NCI-H1694 treated with DMSO at 0.1 percent for 48 hours (cell line): ENCODE data around the gene GARIN5A.
A peak's percentile ranks its signal among the peaks of the same experiment; 100 is the strongest.
"Not testable (repeated sequence)": the region's sequence is repeated elsewhere in the genome, so short reads cannot be mapped to it uniquely, and the experiment has no call there.

Experiments
- DNase-seq: peaks from one replicate; lab custom pipeline; 2025; lab: John Stamatoyannopoulos, UW

The GARIN5A gene

DNA sequence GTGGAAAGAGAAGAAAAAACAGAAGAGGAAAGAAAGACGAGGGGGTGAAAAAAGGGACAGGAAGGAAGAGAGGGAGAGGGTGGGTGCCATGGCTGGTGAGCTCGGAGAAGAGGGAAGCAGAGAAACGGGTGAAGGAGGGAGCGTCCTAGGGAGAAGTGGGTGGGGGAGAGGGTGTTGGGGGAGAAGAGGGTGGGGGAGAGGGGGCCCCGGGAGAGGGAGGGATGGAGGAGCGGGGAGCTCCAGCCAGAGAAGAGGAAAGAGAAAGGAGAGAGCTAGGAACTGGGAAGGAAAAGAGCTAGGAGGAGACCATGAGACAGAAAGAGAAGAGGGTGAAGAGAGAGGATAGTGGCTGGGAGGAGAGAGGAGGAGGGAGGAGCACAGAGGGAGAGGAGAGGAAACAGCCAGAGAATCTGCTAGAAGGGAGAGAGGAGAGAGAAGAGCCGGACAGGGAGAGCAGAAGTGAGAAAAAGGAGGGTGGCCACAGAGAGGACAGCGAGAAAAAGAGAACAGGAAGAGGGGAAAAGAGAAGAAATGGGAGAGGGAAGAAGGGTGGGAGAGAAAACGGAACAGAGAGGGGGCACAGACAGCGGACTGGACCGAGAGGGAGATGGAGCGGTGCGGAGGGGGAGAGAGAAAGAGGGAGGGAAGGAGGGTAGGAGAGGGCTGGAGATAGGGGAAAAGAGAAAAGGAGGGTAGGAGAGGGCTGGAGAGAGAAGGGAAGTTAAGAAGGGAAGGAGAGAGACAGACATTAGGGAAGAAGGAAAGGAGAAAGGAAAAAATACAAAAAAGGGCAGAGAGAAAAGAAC lies 11.9 kb upstream of the GARIN5A start:
- DNase-seq = no peak

DNA sequence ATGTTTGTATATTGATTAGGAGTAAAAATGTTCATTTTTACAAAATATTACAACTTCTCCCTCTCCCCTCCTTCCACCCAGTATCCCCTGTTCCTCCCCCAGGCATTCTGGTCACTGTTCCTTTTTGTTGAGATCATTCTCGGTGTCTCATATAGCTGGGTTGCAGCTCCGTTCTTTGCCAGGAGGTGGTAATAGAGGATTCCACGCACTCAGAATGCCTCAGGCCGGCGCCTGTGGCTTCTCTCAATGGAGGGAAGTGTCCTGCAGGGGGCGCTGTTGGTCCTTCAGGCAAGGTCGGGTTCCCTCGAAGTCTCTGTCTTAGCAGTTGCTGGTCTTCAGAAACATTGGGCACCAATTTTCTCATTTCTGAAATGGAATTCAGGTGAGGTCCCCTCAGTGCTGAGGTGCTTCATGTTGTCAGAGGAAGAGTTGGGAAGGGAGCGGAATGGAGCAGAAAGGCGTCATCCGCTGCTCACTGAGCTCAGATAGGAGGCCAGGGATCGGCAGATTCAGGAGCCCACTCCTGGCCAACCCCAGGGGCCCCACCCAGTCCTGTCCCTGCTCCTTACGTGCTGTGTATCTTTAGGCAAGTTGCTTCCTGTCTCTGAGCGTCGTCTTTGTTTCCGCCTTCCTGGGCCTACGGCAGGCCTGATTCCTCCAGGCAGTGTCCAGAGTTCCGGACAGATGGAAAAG lies 10.3 kb upstream of the GARIN5A start:
- peak; percentile 6 for DNase-seq

DNA sequence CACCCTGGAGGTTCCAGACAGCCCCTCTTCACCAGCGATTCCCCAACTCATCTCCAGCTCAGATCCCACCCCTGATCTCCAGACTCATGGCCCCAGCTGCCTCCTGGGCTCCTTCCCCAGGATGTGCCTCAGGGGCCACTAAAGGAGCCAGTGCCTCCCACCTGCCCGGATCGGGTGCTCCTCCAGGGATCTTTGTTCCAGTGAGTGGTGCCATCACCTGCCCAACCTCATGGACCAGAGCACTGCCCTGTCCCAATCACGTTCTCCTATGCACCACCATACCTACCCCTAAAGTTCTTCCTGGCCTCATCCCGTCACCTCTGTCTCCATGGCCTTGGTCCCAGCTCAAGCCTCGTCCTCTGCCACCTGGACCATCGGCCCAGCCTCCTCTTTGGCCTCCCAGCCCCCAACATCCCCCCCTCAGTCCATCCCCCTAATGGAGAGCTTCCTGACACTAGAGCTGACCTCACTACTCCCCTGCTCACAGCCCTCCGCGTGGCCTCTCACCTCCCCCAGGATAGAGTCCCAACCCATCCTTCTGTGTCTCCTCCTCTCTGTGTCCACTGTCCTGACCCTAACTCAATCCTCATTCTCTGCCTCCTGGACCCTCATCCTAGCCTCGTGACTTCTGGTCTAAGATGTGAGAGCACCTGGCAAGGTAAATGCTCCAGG lies 8.8 kb upstream of the GARIN5A start:
- no peak for DNase-seq

DNA sequence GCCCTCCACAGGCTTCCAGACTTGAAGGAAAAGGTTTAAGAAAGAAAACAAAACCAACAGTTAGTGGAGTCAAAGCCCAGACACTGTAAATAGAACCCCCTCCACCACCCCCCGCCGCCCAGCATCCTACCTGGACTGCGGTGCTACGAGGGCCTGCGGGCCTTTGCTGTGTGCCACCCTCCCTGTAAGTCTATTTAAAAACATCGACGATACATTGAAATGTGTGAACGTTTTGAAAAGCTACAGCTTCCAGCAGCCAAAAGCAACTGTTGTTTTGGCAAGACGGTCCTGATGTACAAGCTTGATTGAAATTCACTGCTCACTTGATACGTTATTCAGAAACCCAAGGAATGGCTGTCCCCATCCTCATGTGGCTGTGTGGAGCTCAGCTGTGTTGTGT lies 6.3 kb upstream of the GARIN5A start:
- no peak for DNase-seq

DNA sequence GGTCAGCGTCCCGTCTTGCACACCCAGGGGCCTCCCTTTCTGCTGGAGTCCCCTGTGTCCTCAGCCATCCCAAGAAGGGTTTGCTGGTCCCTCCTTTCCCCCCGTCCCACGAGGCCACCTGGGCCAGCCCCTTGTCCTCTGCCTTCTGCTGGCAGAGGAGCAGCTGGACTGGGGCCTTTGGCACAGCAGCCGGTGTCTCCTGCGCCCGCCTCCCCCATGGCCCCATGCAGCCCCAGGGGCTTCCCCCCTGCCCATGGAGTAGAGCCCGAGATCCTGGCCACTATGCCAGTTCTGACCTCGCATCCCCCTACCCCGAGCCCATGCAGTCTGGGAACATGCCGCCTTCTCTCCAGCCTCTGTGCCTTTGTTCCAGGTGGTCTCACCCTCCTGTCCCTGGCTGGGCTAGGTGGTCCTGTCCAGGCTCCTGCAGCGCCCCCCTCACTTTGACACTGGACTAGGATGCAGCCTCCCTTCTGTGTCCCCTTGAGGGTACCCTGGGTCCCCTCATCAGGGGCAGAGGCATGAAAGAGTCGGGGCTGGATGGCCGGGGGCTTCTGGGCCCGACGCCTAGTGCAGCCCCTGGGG lies 5.7 kb upstream of the GARIN5A start:
- DNase-seq = no peak

DNA sequence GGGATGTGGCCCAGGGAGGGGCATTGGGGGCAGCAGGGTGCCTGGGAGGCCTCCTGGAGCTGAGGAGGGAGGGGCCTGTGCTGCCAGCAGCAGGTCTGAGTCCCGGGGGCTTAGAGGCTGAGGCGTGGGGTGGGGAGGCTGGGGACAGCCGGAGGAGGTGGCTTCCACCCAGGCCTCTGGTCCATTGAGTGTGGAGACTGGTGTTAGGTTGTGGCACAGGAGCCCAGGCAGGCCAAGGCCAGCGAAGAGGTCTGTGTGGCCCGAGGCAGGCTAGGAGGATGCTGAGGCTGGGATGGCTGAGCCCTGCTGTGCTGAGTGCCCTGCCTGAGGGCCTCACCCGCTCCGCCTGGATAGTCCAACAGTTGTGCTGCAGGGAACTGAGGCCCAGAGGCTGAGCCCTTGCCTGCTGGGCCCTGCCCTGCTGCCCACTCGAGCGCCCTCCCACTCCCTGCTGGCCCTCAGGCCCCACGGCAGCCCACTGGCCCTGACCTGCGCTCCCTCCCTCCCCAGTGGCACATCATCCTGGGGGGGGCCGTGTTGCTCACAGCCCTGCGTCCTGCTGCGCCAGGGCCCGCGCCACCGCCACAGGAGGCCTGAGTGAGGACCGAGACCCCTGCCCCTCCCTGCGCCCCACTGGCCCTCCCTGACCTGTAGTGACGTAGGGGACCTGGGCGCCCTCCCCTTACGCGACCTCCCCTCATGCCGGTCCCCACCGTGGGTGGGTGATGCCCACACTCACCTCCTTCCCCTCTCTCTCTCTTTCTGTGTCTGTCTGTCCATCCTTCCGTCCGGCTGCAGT lies 4.9 kb upstream of the GARIN5A start:
- DNase-seq = no peak

DNA sequence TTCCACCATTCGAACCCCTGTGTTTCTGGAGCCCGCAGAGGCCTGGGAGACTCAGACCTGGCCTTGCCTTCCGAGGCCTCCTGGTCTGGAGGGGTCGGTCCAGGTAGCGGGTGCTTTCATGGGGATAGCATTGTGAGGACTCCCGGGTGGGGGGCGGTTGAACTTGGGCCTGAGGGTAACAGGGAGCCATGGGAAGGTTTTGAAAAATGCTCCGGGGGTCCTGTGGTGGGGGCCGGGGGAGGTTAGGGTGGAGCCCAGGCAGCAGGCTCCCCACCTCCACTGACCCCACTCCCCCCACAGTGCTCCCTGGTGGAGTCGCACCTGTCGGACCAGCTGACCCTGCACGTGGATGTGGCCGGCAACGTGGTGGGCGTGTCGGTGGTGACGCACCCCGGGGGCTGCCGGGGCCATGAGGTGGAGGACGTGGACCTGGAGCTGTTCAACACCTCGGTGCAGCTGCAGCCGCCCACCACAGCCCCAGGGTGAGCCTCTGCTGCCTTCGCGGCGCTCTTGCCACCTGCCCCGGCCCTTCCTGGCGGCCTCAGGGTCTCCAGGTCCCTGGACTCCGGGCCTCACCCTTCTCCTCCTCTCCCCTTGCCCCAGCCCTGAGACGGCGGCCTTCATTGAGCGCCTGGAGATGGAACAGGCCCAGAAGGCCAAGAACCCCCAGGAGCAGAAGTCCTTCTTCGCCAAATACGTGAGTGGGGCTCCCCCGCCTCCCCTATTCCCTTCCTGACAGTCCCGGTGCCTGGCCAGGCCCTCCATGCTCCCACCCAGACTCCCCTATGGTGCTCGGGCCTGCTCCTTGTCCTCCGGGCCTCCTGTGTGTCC lies 3.8 kb upstream of the GARIN5A start:
- DNase-seq = no peak

DNA sequence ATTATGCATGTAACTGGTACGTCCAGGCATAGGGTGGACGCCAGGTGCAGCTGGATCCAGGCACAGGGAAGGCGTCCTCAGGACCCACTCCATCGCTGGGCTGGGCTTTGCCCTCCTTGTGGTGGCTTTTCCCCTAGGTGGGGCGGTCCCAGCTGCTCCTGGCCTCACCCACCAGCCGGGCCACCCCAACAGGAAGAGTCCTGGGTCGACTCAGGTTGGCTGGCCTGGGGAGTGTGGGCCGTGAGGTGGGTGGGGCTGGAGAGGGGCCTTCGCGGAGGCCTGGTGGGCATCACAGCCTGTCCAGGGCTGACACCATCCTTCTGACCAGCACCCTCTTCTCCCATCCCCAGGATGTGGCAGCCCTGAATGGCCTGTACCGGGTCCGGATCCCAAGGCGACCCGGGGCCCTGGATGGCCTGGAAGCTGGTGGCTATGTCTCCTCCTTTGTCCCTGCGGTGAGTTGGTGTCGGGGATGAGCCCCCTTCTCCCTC lies 3.2 kb upstream of the GARIN5A start:
- DNase-seq = no peak

DNA sequence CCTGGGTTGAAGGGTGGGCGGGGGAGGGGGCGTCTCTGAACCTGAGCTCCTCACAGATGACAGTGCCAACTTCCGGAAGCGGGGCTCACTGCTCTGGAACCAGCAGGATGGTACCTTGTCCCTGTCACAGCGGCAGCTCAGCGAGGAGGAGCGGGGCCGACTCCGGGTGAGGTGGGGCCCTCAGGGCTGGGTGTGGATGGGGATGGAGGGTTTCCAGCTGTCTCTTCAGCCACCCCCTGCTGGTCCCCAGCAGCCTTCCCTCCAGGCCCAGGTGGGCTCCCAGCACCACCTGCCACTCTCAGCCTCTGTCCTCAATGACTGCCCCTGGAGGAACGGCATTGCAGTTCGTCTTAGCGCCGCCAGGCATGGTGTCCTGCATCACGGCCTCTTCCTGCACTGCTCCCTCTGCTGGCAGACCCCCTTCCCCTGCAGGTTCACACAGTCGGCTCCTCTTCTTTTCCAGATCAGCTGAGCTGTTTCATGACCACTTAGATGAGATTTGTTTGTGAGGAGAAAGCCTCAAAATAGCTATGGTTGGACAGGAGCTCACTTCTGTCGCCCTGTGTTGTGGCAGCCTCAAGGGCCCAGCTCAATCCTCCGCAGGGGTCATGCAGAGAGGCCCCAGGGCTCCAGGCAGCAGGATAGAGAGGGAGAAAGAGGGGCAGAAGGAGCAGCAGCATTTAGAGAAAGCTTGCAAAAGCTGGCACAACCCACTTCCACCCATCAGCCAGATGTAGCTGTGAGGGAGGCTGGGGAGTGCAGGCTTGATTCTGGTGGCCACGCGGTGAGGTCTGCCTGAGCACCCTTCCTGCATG lies 2.5 kb upstream of the GARIN5A start:
- no peak for DNase-seq

DNA sequence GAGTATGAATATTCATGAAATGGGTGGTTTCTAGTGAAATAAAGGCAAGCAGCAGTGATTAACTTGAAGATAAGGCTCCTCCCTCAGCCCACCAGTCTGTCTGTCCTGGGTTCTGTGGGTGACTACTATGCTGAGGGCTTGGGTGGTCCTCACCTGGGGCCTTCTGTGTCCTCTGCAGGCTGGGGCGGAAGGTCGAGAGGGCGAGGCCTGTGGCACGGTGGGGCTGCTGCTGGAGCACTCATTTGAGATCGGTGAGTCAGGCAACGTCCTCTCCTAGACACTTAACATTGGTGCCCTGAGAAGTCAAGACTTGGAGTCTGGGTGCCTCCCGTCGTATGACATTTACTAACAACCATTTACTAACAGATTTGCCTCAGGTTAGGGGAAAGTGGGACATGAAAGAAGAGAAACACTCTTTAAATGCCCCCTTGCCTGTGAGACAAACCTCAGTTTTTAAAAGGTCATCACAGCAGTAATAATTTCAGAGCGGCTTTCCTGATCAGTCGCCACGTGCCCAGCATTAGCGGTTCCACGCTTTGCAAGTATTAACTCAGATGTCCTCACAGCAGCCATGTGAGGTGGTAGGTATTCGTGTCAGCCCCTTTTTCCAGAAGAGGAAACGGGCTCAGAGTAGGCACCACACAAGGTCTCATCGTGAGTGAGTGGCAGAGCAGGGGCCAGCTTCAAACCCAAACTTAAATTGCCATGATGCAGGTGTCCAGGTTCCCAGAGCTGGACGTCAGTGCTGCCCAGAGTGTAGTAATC lies 1.3 kb upstream of the GARIN5A start:
- no peak for DNase-seq

DNA sequence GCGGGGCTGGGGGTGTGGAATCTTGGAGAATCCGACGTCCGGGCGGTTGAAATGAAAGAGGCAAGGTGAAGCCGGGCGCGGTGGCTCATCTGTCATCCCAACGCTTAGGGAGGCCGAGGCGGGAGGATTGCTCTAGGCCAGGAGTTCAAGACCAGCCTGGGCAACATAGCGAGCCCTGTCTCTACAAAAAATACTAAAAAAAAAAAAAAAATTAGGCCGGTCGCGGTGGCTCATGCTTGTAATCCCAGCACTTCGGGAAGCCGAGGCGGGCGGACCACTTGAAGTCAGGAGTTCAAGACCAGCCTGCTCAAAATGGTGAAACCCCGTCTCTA lies 225 bp upstream of the GARIN5A start:
- DNase-seq = no peak

DNA sequence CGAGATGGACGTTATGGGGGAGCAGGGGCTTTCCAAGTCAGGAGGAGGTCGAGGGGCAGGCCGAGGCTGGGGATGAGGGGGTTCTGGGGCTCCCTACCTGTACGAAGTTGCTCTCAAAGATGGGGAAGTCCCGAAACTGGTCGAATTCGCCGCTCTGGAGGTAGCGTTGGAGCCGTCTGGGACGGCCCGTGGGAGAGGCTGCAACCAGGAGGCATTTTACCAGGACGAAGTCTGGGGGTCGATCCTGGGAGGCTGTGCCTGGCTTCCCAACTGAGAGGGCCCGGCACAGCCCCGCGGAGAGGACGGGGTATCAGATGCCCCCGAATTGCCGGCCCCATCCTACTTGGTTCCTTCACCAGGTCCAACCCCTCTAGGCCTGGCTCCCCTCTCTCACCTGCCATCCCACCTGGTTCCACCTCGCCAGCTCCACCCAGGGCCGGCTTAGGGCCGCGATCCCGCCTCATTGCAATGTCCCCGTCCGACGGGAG lies 868 bp downstream of the GARIN5A start:
- no peak for DNase-seq

DNA sequence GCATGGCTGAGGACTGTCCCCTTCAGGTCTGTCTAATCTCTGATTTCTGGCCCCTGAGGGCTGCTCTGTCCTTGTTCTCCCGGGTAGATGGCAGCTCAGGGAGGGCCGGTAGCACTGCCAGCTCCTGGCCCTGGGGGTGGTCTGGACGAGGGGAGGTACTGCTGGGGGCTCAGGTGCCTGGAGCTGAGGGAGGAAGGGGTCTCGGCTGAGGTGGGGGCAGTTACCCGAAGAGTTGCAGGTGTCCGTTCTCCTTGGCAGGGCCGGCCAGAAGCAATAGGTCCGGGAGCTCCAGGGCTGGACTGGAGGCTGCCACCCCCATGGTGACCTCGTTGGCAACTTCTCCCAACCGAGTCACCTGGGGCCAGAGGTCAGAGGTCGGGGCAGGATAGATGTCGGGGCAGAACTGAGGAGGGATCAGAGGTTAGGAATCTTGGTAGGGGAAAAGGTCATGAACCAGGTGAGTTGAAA lies 1.5 kb downstream of the GARIN5A start:
- no peak for DNase-seq

DNA sequence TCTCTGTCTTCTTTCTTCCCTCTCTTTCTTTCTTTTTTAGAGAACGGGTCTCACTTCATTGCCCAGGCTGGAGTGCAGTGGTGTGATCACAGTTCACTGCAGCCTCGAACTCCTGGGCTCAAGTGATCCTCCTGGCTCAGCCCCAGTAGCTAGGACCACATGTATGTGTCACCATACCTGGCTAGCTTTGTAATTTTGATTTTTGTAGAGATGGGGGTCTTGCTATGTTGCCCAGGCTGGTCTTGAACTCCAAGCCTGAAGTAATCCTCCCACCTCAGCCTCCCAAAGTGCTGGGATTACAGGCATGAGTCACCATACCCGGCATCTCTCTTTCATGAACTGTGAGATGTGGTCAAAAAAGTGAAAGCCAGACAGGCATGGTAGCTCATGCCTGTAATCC lies 3.3 kb downstream of the GARIN5A start:
- not testable (repeated sequence) for DNase-seq

DNA sequence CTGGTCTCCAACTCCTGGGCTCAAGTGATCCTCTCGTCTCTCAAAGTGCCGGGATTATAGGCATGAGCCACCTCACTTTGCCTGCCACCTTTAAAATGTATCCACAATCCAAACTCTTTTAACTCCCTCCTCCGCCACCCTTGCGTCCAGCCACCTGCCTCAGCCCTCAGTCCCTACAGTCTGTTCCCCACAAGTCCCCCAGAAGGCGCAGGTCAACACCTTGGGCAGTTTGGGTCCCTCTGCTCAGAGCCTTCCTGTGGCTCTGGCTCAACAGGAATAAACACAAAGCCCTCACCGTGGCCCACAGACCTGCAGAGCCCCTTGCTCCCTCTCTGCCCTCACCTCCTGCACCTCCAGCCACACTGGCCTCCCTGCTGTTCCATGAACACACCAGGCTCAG lies 7.8 kb downstream of the GARIN5A start:
- no peak for DNase-seq

DNA sequence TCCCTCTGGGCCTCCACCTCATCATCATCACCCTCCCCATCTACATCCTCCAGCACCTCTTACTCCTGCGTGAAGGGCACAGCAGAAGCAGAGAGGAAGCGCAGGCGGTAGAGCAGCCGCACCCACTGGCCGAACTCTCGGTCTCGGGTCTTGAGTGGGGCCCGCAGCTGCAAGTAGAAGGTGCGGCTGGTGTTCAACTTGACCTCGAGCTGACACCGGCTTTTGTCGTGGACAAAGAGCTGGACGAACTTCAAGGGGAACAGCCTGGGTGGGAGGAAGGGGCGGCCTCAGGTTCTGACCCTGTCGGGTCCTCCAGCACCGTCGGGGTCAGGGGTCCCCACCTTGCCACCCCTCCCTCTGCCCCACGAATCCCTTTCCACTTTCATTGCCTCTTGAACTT lies 9.1 kb downstream of the GARIN5A start:
- DNase-seq = no peak

DNA sequence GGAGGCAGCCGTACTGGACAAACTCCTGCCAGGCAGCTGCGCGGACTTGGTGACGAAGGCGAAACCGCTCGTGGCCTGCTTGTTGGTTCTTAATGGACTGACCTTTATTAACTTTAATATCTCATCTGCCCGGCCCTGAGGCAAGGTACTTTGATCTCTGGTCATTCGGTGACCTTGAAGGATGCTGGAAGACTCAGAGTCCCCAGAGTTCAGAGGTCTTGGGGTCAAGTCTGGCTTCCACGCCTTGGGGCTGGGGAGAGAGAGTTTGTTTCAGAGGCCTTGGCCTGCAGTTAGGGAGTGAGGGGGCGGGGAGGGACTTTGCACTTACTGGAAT lies 10.0 kb downstream of the GARIN5A start:
- DNase-seq = no peak

DNA sequence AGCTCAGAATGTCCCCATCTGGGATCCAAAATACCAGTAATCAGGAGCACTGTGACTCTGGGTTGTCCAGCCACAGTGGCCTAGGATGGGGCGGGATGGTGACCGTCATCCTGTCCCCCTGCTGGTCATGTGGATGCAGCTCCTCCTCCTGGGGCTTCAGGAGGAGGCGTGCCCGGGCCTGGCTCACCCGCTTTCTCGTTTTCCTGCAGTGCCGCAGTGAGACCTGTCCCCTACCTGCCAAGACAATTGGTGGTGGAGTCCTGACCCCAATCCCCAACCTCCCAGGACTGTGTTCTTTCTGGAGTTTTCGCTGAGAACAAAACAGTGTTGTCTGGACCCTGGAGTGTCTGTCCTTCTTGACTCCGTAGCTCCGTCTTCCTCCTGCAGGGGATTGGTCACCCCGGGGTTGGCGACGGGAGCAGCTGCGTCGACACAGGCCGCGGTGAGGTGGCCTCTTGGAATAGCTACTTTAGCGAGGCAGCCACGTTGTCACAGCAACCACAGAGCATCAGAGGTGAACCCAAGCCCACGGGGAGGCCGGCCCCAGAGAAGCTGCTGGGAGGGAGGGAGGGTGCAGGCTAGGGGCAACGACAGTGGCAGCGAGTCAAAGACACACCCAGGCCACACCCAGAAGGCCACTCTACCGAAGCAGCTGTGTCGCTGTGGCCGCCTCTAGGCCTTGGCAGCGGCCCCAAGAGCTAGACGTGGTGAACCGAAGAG lies 10.5 kb downstream of the GARIN5A start:
- no peak for DNase-seq

DNA sequence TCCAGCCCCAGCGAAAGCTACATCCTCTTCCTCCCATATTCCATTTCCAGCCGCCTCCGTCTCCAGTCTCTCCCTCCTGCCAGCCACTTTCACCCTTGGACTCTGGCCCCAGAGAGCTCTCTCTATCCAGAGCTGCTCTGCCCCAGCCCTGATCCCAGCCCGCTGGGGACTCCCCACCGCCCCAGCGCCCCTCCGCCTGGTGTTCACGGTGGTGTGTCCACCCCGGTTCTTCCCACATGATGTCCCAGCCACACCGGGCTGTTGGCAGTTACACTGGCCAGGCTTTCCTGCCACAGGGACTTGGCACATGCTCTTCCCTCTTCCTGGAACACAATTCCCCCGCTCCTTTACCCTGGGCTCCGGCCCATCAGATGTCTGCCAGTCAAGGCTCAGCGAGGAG lies 11.6 kb downstream of the GARIN5A start:
- DNase-seq = no peak
